A549 (cell line): ENCODE data around the gene TRIP10. TPM values are rescaled to one million over a fixed set of nuclear protein-coding genes. Genes with fewer than 3 reads are reported as not detected.
A peak's percentile ranks its signal among the peaks of the same experiment; 100 is the strongest.

Experiments used
- ATAC-seq, 2 experiments: fragments of 200-7000 bp in 1 of 2; fragments of >200 bp in 1 of 2; cut with Nextera tagmentation in 1 of 2; cut with Tn5 transposase in 1 of 2; 3 replicates each; pipeline versions ENCODE4 v1.8.0 to v1.9.1; 2018 to 2020; ENCODE audit warnings: mild to moderate bottlenecking in 1 of 2, moderate library complexity in 1 of 2
- CTCF ChIA-PET: fragments of 300-600 bp; sonication (Branson Sonifier 250); formaldehyde crosslinking; extraction: SDS; loops from one replicate; lab custom pipeline; 2021; ENCODE audit warnings: antibody characterized with exemption, inconsistent platforms; lab: Yijun Ruan, JAX
- POLR2A ChIA-PET: fragments of 350-600 bp; formaldehyde crosslinking; extraction: SDS; loops from one replicate; lab custom pipeline; 2021; ENCODE audit warnings: antibody characterized with exemption, inconsistent platforms; lab: Yijun Ruan, JAX
- DNase-seq, 2 experiments: peaks; one replicate each; pipeline versions ENCODE4 v3.0.0 to v3.0.0-alpha.2; 2011 to 2016; ENCODE audit warnings: low read depth in 1 of 2, low spot score in 1 of 2
- FAIRE-seq: peaks from 2 replicates; lab custom pipeline; 2011; peaks lifted over from hg19 to GRCh38; lab: Jason Lieb, UNC
- H3K27ac ChIP-seq, 2 experiments: fragments of >200 bp; sonication (Bioruptor Twin); formaldehyde crosslinking; 3 replicates each; pipeline ENCODE4 v1.5.1; 2016 to 2017
- H3K4me1 ChIP-seq: fragments of >200 bp; sonication (Bioruptor Twin); formaldehyde crosslinking; 3 replicates; pipeline ENCODE4 v1.6.1; 2016
- H3K4me2 ChIP-seq: fragments of >200 bp; sonication (Bioruptor Twin); formaldehyde crosslinking; 3 replicates; pipeline ENCODE4 v1.6.1; 2016
- H3K4me3 ChIP-seq: fragments of >200 bp; sonication (Bioruptor Twin); formaldehyde crosslinking; 3 replicates; pipeline ENCODE4 v1.5.1; 2016
- H3K9me3 ChIP-seq: fragments of >200 bp; sonication (Bioruptor Twin); formaldehyde crosslinking; 3 replicates; pipeline ENCODE4 v1.6.1; 2016
- CTCF ChIP-seq: fragments of >200 bp; sonication (Bioruptor Twin); formaldehyde crosslinking; IDR thresholded peaks from 3 replicates; pipeline ENCODE4 v1.5.1; 2016
- E2F6 ChIP-seq: IDR thresholded peaks from 2 replicates; pipeline ENCODE4 v1.6.1; 2012; ENCODE audit warnings: low read depth, borderline replicate concordance
- ESRRA ChIP-seq: fragments of 150-350 bp; IDR thresholded peaks from 2 replicates; pipeline ENCODE4 v1.6.1; 2014; ENCODE audit warnings: mild to moderate bottlenecking, low read length, borderline replicate concordance
- FOSL2 ChIP-seq, 2 experiments: fragments of 450-650 bp in 1 of 2; fragments of >200 bp in 1 of 2; sonication (Bioruptor Twin) in 1 of 2; formaldehyde crosslinking; IDR thresholded peaks; 2 replicates each; pipeline versions ENCODE4 v1.5.0 to v1.6.1; 2016 to 2020; ENCODE audit warnings: mild to moderate bottlenecking in 1 of 2, moderate library complexity in 1 of 2
- GATA3 ChIP-seq: IDR thresholded peaks from 2 replicates; pipeline ENCODE4 v1.6.1; 2012; ENCODE audit warnings: borderline replicate concordance
- HMGXB4 ChIP-seq: fragments of 250-450 bp; sonication (Bioruptor Pico); IDR thresholded peaks from 2 replicates; pipeline ENCODE4 v1.5.0; 2021; ENCODE audit warnings: mild to moderate bottlenecking, moderate library complexity, borderline replicate concordance
- HOXB5 ChIP-seq: fragments of 250-450 bp; sonication (Bioruptor Pico); IDR thresholded peaks from 2 replicates; pipeline ENCODE4 v1.5.0; 2020; ENCODE audit warnings: mild to moderate bottlenecking, moderate library complexity
- JUN ChIP-seq, 2 experiments: fragments of >200 bp; sonication (Bioruptor Twin); formaldehyde crosslinking; IDR thresholded peaks; 2 replicates in 1 of 2; 3 replicates in 1 of 2; pipeline ENCODE4 v1.6.1; 2016 to 2017
- MAX ChIP-seq: IDR thresholded peaks from 2 replicates; pipeline ENCODE4 v1.6.1; 2012
- PHF8 ChIP-seq: fragments of 200-600 bp; sonication (generic); IDR thresholded peaks from 2 replicates; pipeline ENCODE4 v1.6.1; 2016; ENCODE audit warnings: low read depth, mild to moderate bottlenecking, antibody characterized with exemption, moderate library complexity, borderline replicate concordance
- POLR2A ChIP-seq: IDR thresholded peaks from 2 replicates; pipeline ENCODE4 v1.6.1; 2012; ENCODE audit warnings: mild to moderate bottlenecking, low read length
- POLR2AphosphoS2 ChIP-seq: conservative IDR thresholded peaks from 2 replicates; pipeline ENCODE4 v1.6.1; 2012; ENCODE audit warnings: low read length, improper control_type of control experiment, inconsistent platforms
- RAD21 ChIP-seq, 2 experiments: fragments of >200 bp in 1 of 2; sonication (Bioruptor Twin) in 1 of 2; formaldehyde crosslinking in 1 of 2; IDR thresholded peaks in 1 of 2; conservative IDR thresholded peaks in 1 of 2; 2 replicates in 1 of 2; 3 replicates in 1 of 2; pipeline ENCODE4 v1.6.1; 2012 to 2018; ENCODE audit warnings: inconsistent platforms in 1 of 2
- REST ChIP-seq: fragments of 200-600 bp; sonication (generic); IDR thresholded peaks from 2 replicates; pipeline ENCODE4 v1.6.1; 2016; ENCODE audit warnings: antibody characterized with exemption, mild to moderate bottlenecking, moderate library complexity
- SMC3 ChIP-seq: fragments of >200 bp; sonication (Bioruptor Twin); formaldehyde crosslinking; IDR thresholded peaks from 3 replicates; pipeline ENCODE4 v1.6.1; 2018; ENCODE audit warnings: inconsistent platforms
- USF2 ChIP-seq: fragments of 450-650 bp; IDR thresholded peaks from 2 replicates; pipeline ENCODE4 v1.6.1; 2014; ENCODE audit warnings: antibody characterized with exemption
- WGBS: methylation state at CpG from one replicate; pipeline ENCODE4 v1.1.6; 2017; ENCODE audit errors: missing lambda C conversion rate; 5-methylcytosine and 5-hydroxymethylcytosine counted together
- polyA plus RNA-seq, 4 experiments: library from polyadenylated mRNA; depleted of rRNA in 3 of 4; stranded (reverse); fragments of >200 nt; fragmentation: RNase III in 1 of 4; extraction: RNeasy Plus Mini Kit Qiagen cat#74134 plus additional on column Dnase treatment in 1 of 4; gene quantifications; 2 replicates in 3 of 4; 3 replicates in 1 of 4; pipeline ENCODE4 v1.2.3, GENCODE V29; 2011 to 2017

TRIP10 gene
- polyA plus RNA-seq, 2 of the 4 experiments (the other 2 are of a cell fraction): 39.2 to 60.9 TPM

GRCh38 chr19:6735181-6735911, 4.1 kb upstream of the TRIP10 start (continued):
- TF ChIP-seq FOSL2 (IDR thresholded peaks at IDR 0.05): no peak
- TF ChIP-seq FOSL2 (CRISPR knock-in tag; IDR thresholded peaks at IDR 0.05): no peak
- TF ChIP-seq JUN (IDR thresholded peaks at IDR 0.05): no peak
- TF ChIP-seq MAX: no peak
- TF ChIP-seq POLR2AphosphoS2: no peak
- no peak for TF ChIP-seq PHF8
- TF ChIP-seq HMGXB4 (CRISPR knock-in tag): no peak
- no peak for TF ChIP-seq E2F6
- TF ChIP-seq GATA3: no peak

- Histone ChIP-seq H3K4me3 (peak overlapping the region; percentile 93), H3K27ac (peak overlapping the region; percentile 91 to 98), H3K9me3 (no peaks in the 10 kb centered on the region), H3K4me1 (peaks cover 18% of the 10 kb centered on the region), H3K4me2 (peak overlapping the region; percentile 84)
- POLR2A ChIA-PET: interaction anchor here (0.6 to 1.0 kb wide), 2 partner anchors 66 to 127 kb away, joined by 3 to 4 read pairs; no protein-coding TSS in a partner anchor
- DNase-seq (peak; percentile 80 to 87), ATAC-seq (peak; percentile 28 to 63), FAIRE-seq (no peak)
- TF ChIP-seq RAD21 (conservative IDR thresholded peaks at IDR 0.05 in 1 of 2, IDR thresholded peaks at IDR 0.05 in 1 of 2) (peak; percentile 47 to 52; a peak in 4 of 5 replicates), REST (no peak), E2F6 (no peak), HOXB5 (CRISPR knock-in tag) (no peak), MAX (peak; percentile 49; the same call in 1 of the 2 replicates), SMC3 (peak; percentile 58), CTCF (peak; percentile 44; the same call in 2 of the 3 replicates), ESRRA (no peak), USF2 (peak; percentile 50; the same call in 1 of the 2 replicates), POLR2A (peak; percentile 15; the same call in 1 of the 2 replicates)
- CTCF ChIA-PET: interaction anchor here (0.8 to 5.0 kb wide), 10 partner anchors 16 to 221 kb away, joined by 3 to 127 read pairs (median 4); partner anchors contain the start of gene C3
- WGBS: 25% methylated on average over 22 of the region's 25 CpGs
Measured at GRCh38 chr19:6736169-6736916, 3.1 kb upstream of the TRIP10 start.
